Stimulated activated CD4-positive, alpha-beta T cell treated with anti-CD3 and anti-CD28 coated beads, Interleukin-1b, Interleukin-23, amount 100 ng/mL, for 4 hours (primary cell): ENCODE results near the gene PEX1.
"Not testable (repeated sequence)": the region's sequence is repeated elsewhere in the genome, so short reads cannot be mapped to it uniquely, and the experiment has no call there.

ENCODE experiments used
- DNase-seq, 2 donors: peaks; one replicate each; pipeline ENCODE4 v3.0.0-alpha.2; 2020; ENCODE audit warnings: low read depth in 2 of 2

Gene PEX1

GRCh38 chr7:92528188-92528957 is at the start of gene PEX1, which contains the start of gene RBM48:
Gene PEX1, minus strand, starts transcription at chr7:92528520. Its CDS starts 85 bp downstream, at chr7:92528435.
Gene RBM48, plus strand, starts transcription at chr7:92528795. Its CDS starts 19 bp downstream, at chr7:92528814.
- peak; percentile 88 to 91 for DNase-seq

- no peak for DNase-seq
These were observed 48.0 kb upstream of the PEX1 start for GRCh38 chr7:92576296-92576695.

- DNase-seq, result no peak
These were observed 40.8 kb upstream of the PEX1 start for GRCh38 chr7:92569137-92569536.

GRCh38 chr7:92567460-92567859 is 39.1 kb upstream of the PEX1 start:
- DNase-seq, result no peak

- no peak for DNase-seq
These were observed 35.0 kb upstream of the PEX1 start for GRCh38 chr7:92563345-92563744.

GRCh38 chr7:92560602-92561001 is 32.3 kb upstream of the PEX1 start:
- no peak for DNase-seq

GRCh38 chr7:92557808-92558362 is 29.6 kb upstream of the PEX1 start:
- DNase-seq, result no peak

- DNase-seq, result no peak
These were observed 28.9 kb upstream of the PEX1 start for GRCh38 chr7:92557249-92557648.

- no peak for DNase-seq
These were observed 21.9 kb upstream of the PEX1 start for GRCh38 chr7:92550194-92550593.

- no peak for DNase-seq
These were observed 19.3 kb upstream of the PEX1 start for GRCh38 chr7:92547579-92547978.

GRCh38 chr7:92546856-92547497 is 18.7 kb upstream of the PEX1 start:
- DNase-seq, result no peak

- not testable (repeated sequence) for DNase-seq
These were observed 16.8 kb upstream of the PEX1 start for GRCh38 chr7:92545116-92545515.

GRCh38 chr7:92543542-92543941 is 15.2 kb upstream of the PEX1 start:
- DNase-seq, result not testable (repeated sequence)

GRCh38 chr7:92534572-92534971 is 6.3 kb upstream of the PEX1 start:
- no peak for DNase-seq

GRCh38 chr7:92528958-92529264 is 591 bp upstream of the PEX1 start:
- DNase-seq, result no peak

- DNase-seq, result peak; percentile 12 to 36
These were observed 776 bp downstream of the PEX1 start for GRCh38 chr7:92527300-92528187.

GRCh38 chr7:92523110-92523509 is 5.2 kb downstream of the PEX1 start:
- no peak for DNase-seq

GRCh38 chr7:92520024-92520423 is 8.3 kb downstream of the PEX1 start:
- no peak for DNase-seq

- DNase-seq, result no peak
These were observed 10.7 kb downstream of the PEX1 start for GRCh38 chr7:92517631-92518030.

GRCh38 chr7:92513167-92513902 is 15.0 kb downstream of the PEX1 start:
- DNase-seq, result no peak

GRCh38 chr7:92508946-92509345 is 19.4 kb downstream of the PEX1 start:
- no peak for DNase-seq
